HCT116 (cell line): ENCODE measurements around the gene ATXN1. TPM values are rescaled to one million over a fixed set of nuclear protein-coding genes. Genes with fewer than 3 reads are reported as not detected.

Source experiments
- ATAC-seq: fragments of 200-7000 bp; cut with Tn5 transposase; 2 replicates; pipeline ENCODE4 v1.9.1; 2020; ENCODE audit warnings: mild to moderate bottlenecking, moderate library complexity
- BruUV-seq: library from RNA; stranded (reverse); fragments of 400-500 nt; replicated peaks from 2 replicates; lab custom pipeline; 2021; lab: Mats Ljungman, UMichigan
- CTCF ChIA-PET: fragments of 300-600 bp; sonication (Branson Sonifier 250); formaldehyde crosslinking; loops from one replicate; lab custom pipeline; 2021; ENCODE audit warnings: antibody characterized with exemption; lab: Charles Lee
- POLR2A ChIA-PET: fragments of 300-600, 350-600 bp; sonication (Branson Sonifier 250); formaldehyde crosslinking; loops from one replicate; lab custom pipeline; 2021; ENCODE audit warnings: antibody characterized with exemption; lab: Charles Lee
- RAD21 ChIA-PET, 2 experiments: fragments of 300-600 bp; sonication (Branson Sonifier 250); formaldehyde crosslinking; loops; one replicate each; lab custom pipeline; 2023; ENCODE audit warnings: low total read pairs in 2 of 2; ENCODE audit not compliant: uncharacterized antibody in 2 of 2, unreplicated experiment in 2 of 2, low non-redundant PET in 1 of 2; lab: Charles Lee
- DNase-seq: peaks from one replicate; pipeline ENCODE4 v3.0.0-alpha.2; 2010; ENCODE audit warnings: low read depth, low spot score
- H2AFZ ChIP-seq: fragments of 200-600 bp; shearing (Covaris generic), sonication (generic); 2 replicates; pipeline ENCODE4 v1.6.1; 2017; ENCODE audit warnings: low read depth, mixed run types, mixed read lengths, antibody characterized with exemption, low read length; ENCODE audit not compliant: poor library complexity, severe bottlenecking
- H3K27ac ChIP-seq: 2 replicates; pipeline ENCODE4 v1.5.1; 2012; ENCODE audit warnings: low read depth, low read length
- H3K27me3 ChIP-seq: fragments of 200-600 bp; sonication (generic); 2 replicates; pipeline ENCODE4 v1.6.1; 2016; ENCODE audit warnings: mixed run types, low read length, mixed read lengths; ENCODE audit not compliant: insufficient read depth
- H3K36me3 ChIP-seq, 2 experiments: fragments of 200-500 bp in 1 of 2; fragments of 200-600 bp in 1 of 2; sonication (Bioruptor generic) in 1 of 2; sonication (generic) in 1 of 2; 2 replicates each; pipeline versions ENCODE4 v1.5.1 to v1.6.1; 2014 to 2016; ENCODE audit warnings: low read length in 2 of 2, inconsistent platforms in 1 of 2, mixed read lengths in 1 of 2, mixed run types in 1 of 2; ENCODE audit not compliant: insufficient read depth in 2 of 2, control insufficient read depth in 1 of 2
- H3K4me1 ChIP-seq, 2 experiments: fragments of 200-600 bp in 1 of 2; sonication (generic) in 1 of 2; 2 replicates each; pipeline versions ENCODE4 v1.5.1 to v1.6.1; 2012 to 2017; ENCODE audit warnings: low read length in 2 of 2, inconsistent platforms in 1 of 2, mild to moderate bottlenecking in 1 of 2, mixed read lengths in 1 of 2, mixed run types in 1 of 2, moderate library complexity in 1 of 2; ENCODE audit not compliant: insufficient read depth in 2 of 2, control insufficient read depth in 1 of 2
- H3K4me2 ChIP-seq: fragments of 200-600 bp; sonication (generic); 2 replicates; pipeline ENCODE4 v1.6.1; 2017; ENCODE audit warnings: mixed run types, low read length, mixed read lengths
- H3K4me3 ChIP-seq, 2 experiments: fragments of 200-600 bp in 1 of 2; sonication (generic) in 1 of 2; replicated peaks in 1 of 2; 2 replicates each; pipeline ENCODE4 v1.5.1; 2011 to 2016; ENCODE audit warnings: low read length in 2 of 2, control low read depth in 1 of 2, low read depth in 1 of 2, mild to moderate bottlenecking in 1 of 2, mixed read lengths in 1 of 2, mixed run types in 1 of 2
- H3K79me2 ChIP-seq: fragments of 200-600 bp; sonication (generic); 2 replicates; pipeline ENCODE4 v1.6.1; 2017; ENCODE audit warnings: mild to moderate bottlenecking, mixed run types, low read length, moderate library complexity, mixed read lengths; ENCODE audit not compliant: insufficient read depth
- H3K9ac ChIP-seq: fragments of 200-600 bp; sonication (generic); 2 replicates; pipeline ENCODE4 v1.6.1; 2016; ENCODE audit warnings: low read length, mixed read lengths
- H3K9me2 ChIP-seq: fragments of 200-600 bp; sonication (generic), shearing (Covaris generic); 2 replicates; pipeline ENCODE4 v1.6.1; 2017; ENCODE audit warnings: mixed run types, mild to moderate bottlenecking, moderate library complexity; ENCODE audit not compliant: insufficient read depth
- H3K9me3 ChIP-seq, 2 experiments: fragments of 200-500 bp in 1 of 2; fragments of 200-600 bp in 1 of 2; sonication (Bioruptor generic) in 1 of 2; sonication (generic) in 1 of 2; 2 replicates each; pipeline ENCODE4 v1.6.1; 2014 to 2017; ENCODE audit warnings: low read length in 2 of 2, mixed read lengths in 2 of 2, inconsistent platforms in 1 of 2, low read depth in 1 of 2, mild to moderate bottlenecking in 1 of 2, mixed run types in 1 of 2, moderate library complexity in 1 of 2; ENCODE audit not compliant: control insufficient read depth in 1 of 2, insufficient read depth in 1 of 2
- H4K20me1 ChIP-seq: fragments of 200-600 bp; sonication (generic), shearing (Covaris generic); 2 replicates; pipeline ENCODE4 v1.6.1; 2017; ENCODE audit warnings: mixed run types, mild to moderate bottlenecking, moderate library complexity; ENCODE audit not compliant: insufficient read depth
- ATF3 ChIP-seq: IDR thresholded peaks from 2 replicates; pipeline ENCODE4 v1.6.1; 2012
- CEBPB ChIP-seq: IDR thresholded peaks from 2 replicates; pipeline ENCODE4 v1.6.1; 2012; ENCODE audit warnings: low read depth
- CTCF ChIP-seq, 3 experiments: fragments of 200-600 bp in 1 of 3; sonication (generic) in 1 of 3; IDR thresholded peaks in 2 of 3; conservative IDR thresholded peaks in 1 of 3; 2 replicates each; pipeline ENCODE4 v1.5.1; 2012 to 2017; ENCODE audit warnings: low read depth in 2 of 3, low read length in 2 of 3, antibody characterized with exemption in 1 of 3, borderline replicate concordance in 1 of 3, control low read depth in 1 of 3, mild to moderate bottlenecking in 1 of 3, mixed read lengths in 1 of 3, mixed run types in 1 of 3, moderate library complexity in 1 of 3; ENCODE audit not compliant: insufficient read depth in 1 of 3
- ELF1 ChIP-seq: IDR thresholded peaks from 2 replicates; pipeline ENCODE4 v1.6.1; 2012; ENCODE audit warnings: low read depth, borderline replicate concordance
- EZH2 ChIP-seq: fragments of 200-600 bp; sonication (generic); IDR thresholded peaks from 2 replicates; pipeline ENCODE4 v1.6.1; 2017; ENCODE audit warnings: antibody characterized with exemption, mixed run types
- MAX ChIP-seq: IDR thresholded peaks from 2 replicates; pipeline ENCODE4 v1.6.1; 2012
- POLR2A ChIP-seq: IDR thresholded peaks from 2 replicates; pipeline ENCODE4 v1.7.0; 2011; ENCODE audit warnings: borderline replicate concordance; ENCODE audit not compliant: insufficient read depth, insufficient read length; ENCODE audit errors: extremely low read depth
- POLR2AphosphoS5 ChIP-seq: IDR thresholded peaks from 2 replicates; pipeline ENCODE4 v1.6.1; 2011; ENCODE audit warnings: mild to moderate bottlenecking, low read depth, low read length, moderate library complexity
- RAD21 ChIP-seq: IDR thresholded peaks from 2 replicates; pipeline ENCODE4 v1.6.1; 2012; ENCODE audit warnings: low read depth, mild to moderate bottlenecking
- REST ChIP-seq: IDR thresholded peaks from 2 replicates; pipeline ENCODE4 v1.6.1; 2012; ENCODE audit warnings: low read depth
- TCF7L2 ChIP-seq: IDR thresholded peaks from 2 replicates; pipeline ENCODE4 v1.7.0; 2011; ENCODE audit warnings: borderline replicate concordance, inconsistent platforms; ENCODE audit not compliant: insufficient read depth, insufficient read length; ENCODE audit errors: extremely low read depth
- YY1 ChIP-seq: IDR thresholded peaks from 2 replicates; pipeline ENCODE4 v1.6.1; 2011; ENCODE audit warnings: low read length, low read depth, moderate library complexity, mild to moderate bottlenecking; ENCODE audit not compliant: insufficient replicate concordance; ENCODE audit errors: extremely low read depth
- ZNF274 ChIP-seq: fragments of 200-500 bp; sonication (Bioruptor generic); IDR thresholded peaks from 2 replicates; pipeline ENCODE4 v1.6.1; 2014; ENCODE audit warnings: mild to moderate bottlenecking, low read depth, low read length, inconsistent platforms
- intact Hi-C: fragments of 100-400 bp; cut with micrococcal nuclease; formaldehyde crosslinking; loops from 2 replicates; pipeline ENCODE4 v1.10.0; 2022
- total RNA-seq: library from RNA; stranded (reverse); gene quantifications from one replicate; pipeline ENCODE4 v1.2.1, GENCODE V29; 2021; ENCODE audit not compliant: unreplicated experiment

The ATXN1 gene
- total RNA-seq, 1 experiment from 2014 or later, result 21.0 TPM

- intact Hi-C loops, result no loop called here
- RAD21 ChIA-PET, result no interaction called here
- no peaks in the 10 kb centered on the region for H3K9me2 ChIP-seq
- CTCF ChIA-PET, result no interaction called here
- H3K9ac ChIP-seq, result no peak overlapping the region
- H4K20me1 ChIP-seq, result no peaks in the 10 kb centered on the region
- no peaks in the 10 kb centered on the region for H3K36me3 ChIP-seq
- H3K4me1 ChIP-seq, result peaks cover 12 to 29% of the 10 kb centered on the region in 2 experiments
- ATAC-seq, result no peak
- POLR2A ChIA-PET, result no interaction called here
- H2AFZ ChIP-seq, result no peak overlapping the region
- no peaks in the 10 kb centered on the region for H3K9me3 ChIP-seq
- BruUV-seq, result no TSS peak
- no peak overlapping the region for H3K4me2 ChIP-seq
- no peak for TF ChIP-seq MAX
- no peak for TF ChIP-seq TCF7L2
- no peak for TF ChIP-seq CEBPB
- no peak for TF ChIP-seq ELF1
- TF ChIP-seq EZH2, result no peak
- TF ChIP-seq POLR2AphosphoS5, result no peak
- no peak for TF ChIP-seq YY1
- no peak for TF ChIP-seq CTCF (IDR thresholded peaks at IDR 0.05 in 2 of 3, conservative IDR thresholded peaks at IDR 0.05 in 1 of 3; ENCODE audit: borderline replicate concordance in 1 of 3, insufficient read depth in 1 of 3, low read depth in 2 of 3, low read length in 2 of 3)
- no peak for TF ChIP-seq ZNF274
- TF ChIP-seq REST, result no peak
- no peak for TF ChIP-seq ATF3
- TF ChIP-seq RAD21, result no peak
- TF ChIP-seq POLR2A, result no peak
- DNase-seq, result no peak
- H3K4me3 ChIP-seq, result no peak overlapping the region
- H3K27ac ChIP-seq, result no peak overlapping the region
- H3K79me2 ChIP-seq, result no peaks in the 10 kb centered on the region
- H3K27me3 ChIP-seq, result no peaks in the 10 kb centered on the region
These were observed 269.5 kb downstream of the ATXN1 start for GRCh38 chr6:16491666-16492313.
